Neural progenitor cell (in vitro differentiated cells): ENCODE results near the gene MAP3K4.

Source experiments
- CTCF ChIP-seq: fragments of 200-600 bp; sonication (generic); IDR thresholded peaks from 2 replicates; pipeline ENCODE4 v1.5.1; 2017; ENCODE audit warnings: antibody characterized with exemption, mild to moderate bottlenecking
- EZH2 ChIP-seq: fragments of 200-600 bp; sonication (generic); IDR thresholded peaks from 2 replicates; pipeline ENCODE4 v1.6.1; 2017; ENCODE audit warnings: antibody characterized with exemption, mild to moderate bottlenecking, moderate library complexity
- EZH2phosphoT487 ChIP-seq: fragments of 200-600 bp; sonication (generic); IDR thresholded peaks from 2 replicates; pipeline ENCODE4 v1.6.1; 2017; ENCODE audit warnings: antibody characterized with exemption

GRCh38 chr6:161080263-161080970, 88.8 kb downstream of the MAP3K4 start:
- TF ChIP-seq CTCF (no peak), EZH2phosphoT487 (no peak), EZH2 (no peak)
